GM18858 (cell line): ENCODE results near the gene NTHL1.
"Not testable (repeated sequence)": the region's sequence is repeated elsewhere in the genome, so short reads cannot be mapped to it uniquely, and the experiment has no call there.

ENCODE experiments used
- ATAC-seq: cut with Tn5 transposase; IDR thresholded peaks from one replicate; pipeline ENCODE4 v1.9.1; 2021; ENCODE audit not compliant: unreplicated experiment

The NTHL1 gene

DNA sequence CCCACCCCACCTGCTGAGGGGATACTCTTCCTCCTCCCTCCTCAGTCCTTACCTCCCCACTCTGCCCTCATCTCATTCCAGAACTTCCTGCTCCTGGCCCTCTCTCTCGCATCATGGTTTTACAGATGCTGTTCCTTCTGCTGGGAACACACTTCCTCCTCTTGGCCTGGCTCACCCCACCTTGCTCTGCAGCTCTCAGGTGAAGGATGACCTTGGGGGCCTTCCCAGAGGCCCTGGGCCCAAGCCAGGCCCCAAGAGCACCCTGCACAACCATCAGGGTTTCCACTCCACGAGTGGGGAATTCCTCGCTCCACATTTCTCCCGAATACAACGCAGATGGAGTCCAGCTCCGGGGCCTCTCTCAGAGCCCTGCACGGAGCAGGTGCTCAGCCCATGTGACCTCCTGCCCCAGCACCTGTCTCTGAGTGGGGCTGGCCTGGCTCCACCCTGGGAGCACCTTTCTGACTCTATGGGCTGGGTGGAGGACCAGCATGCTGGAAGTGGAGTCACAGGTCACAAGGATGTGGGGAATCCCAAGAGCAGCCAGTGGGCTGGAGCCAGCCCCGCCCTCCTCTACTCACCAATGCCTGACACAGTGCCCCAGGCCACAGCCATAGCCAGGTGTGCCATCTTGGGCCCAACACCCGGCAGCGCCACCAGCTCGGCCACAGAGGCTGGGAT is 4.5 kb downstream of the NTHL1 start:
- ATAC-seq, result no peak

DNA sequence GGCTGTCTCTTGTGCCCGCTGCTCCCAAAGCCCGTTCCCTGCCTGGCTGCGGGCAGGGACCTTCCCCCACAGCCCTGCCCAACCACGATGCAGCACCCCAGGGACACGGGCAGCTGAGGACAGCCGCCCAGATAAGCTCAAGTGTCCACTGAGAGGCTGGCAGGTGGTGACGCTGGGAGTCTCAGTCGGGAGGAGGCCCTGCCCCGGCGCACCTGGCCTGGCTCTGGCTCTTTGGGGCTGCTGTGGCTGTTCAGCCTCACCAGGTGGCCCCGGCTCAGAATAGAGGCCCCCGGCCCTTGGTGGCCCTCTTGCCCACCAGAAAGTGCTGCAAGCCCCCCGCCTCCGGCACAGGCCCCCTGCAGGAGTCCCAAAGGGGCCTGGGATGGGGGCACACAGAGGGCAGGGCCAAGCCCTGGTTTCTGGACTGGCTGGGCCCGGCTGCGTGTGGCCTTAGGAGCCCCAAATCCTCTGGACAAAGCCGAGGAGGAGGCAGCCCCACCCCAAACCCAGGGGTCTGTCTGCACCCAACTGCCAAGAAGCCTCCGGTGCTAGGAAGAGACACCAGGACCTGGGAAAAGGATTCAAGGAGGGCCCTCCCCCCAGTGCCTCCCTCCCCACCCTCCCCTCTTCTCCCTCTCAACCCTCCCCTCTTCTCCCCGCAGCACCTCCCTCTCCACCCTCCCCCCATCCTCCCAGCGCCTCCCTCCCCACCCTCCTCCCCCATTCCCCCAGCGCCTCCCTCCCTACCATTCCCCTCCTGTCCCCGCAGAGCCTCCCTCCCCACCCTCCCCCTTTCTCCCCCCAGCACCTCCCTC is 5.3 kb downstream of the NTHL1 start:
- no peak for ATAC-seq

GRCh38 chr16:2040787-2041522 is 6.7 kb downstream of the NTHL1 start:
- no peak for ATAC-seq

DNA sequence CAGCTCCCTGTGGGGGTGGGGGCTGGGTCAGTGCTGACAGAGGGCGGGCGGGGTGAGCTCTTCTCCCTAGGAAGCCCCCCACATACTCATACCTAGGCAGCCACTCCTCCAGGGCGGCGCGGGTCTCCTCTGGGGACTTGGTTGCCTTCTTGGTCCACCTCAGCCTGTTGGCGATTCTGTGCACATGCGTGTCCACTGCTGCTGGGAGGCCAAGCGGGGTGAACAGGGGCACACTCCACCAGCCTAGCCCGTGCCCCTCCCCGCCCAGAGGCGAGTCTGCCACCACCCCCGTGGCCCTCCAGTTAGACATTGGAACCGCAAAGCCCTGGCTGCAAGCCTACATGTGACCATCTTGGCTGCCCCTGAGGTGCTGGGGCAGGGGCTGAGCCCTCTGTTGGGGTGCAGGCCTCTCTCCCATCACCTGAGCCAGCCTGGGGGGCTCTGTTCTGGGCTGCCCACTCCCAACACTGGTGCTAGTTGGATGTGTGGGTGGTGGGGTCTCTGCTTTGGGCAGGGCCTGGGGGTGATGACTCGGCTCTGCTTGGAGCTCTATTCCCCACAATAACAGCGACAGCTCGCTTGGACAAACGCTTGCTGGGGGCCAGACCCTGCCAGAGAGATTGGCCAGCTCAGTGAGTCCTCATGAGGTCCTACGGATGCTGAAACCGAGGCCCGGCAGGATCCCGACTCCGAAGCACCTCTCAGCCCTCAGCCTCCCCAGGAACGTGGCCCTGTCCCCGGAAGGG is 7.4 kb downstream of the NTHL1 start:
- no peak for ATAC-seq

DNA sequence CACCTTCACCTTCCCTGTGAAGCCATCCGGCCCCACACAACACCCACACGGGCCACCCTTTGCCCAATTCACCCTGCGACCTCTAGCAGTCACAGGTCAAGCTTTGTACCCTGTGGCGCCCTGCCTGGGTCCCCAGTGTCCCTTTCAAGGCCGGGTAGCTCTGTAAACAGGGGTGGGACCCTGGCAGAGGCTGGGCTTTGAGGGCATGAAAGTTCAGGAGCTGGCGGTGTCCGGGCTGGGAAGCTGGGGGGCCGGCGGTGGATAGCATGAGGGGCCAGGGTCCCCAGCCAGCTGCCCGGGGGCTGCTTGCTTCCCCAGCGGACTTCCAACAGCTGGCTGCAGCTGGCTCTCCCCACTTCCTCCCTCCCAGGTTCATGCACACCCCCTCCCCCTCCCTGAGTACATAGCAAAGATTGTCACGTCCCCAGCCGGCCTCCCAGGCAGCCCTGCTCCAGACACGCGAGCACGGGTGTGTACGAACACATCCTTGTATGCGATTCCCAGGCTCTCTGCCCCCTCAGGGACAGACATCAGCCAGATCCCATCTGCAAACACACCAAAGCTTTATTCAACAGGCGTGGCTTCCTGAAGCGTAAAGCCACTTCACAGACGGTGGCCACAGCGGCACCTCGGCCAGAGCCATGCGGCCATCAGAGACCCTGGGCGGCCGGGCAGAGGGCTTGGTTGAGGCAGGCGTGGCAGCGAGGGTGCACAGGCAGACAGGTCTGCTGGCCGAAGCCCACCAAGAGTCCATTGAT is 8.2 kb downstream of the NTHL1 start:
- no peak for ATAC-seq

DNA sequence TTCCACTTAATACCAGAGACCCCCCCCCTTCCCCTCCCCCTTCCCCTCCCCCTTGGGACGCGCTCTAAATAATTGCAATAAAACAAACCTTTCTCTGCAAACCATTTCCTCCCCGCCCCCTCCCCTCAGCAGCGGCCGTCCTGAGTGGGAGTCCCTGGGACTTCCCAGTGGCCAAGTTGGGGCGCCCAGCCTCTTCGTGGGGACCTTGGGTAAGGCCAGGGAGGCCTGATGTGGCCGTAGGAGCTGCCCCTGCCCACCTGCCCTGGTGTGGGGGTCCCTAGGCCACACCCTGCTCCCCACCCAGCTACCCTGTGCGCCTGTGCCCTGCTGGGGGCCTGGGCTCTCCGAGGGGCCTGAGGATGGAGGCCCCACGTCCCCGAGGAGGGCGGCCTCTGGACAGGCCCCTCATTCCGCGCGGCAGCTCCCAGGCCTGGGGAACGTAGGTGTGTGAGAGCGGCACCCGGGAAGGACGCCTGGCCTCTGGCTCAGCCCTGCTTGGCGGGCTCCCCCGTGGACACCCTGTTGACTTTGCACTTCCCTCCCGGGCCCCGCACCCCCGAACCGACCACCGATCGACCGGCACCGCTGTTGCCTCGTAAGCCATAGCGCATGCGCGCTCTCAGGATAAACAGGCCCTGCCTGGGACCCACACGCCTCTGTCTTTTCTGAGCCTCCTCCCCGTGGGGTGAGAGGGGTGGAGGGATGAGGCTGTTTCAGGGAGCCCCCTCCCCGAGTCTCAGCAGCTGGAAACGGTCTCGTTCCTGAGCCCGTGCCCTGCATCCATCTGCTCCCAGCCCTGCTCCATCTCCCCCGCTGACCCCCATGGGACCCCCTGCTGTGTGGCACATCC is 9.0 kb downstream of the NTHL1 start:
- no peak for ATAC-seq

- ATAC-seq, result no peak
Observed at GRCh38 chr16:2037647-2038381, 9.8 kb downstream of the NTHL1 start.

DNA sequence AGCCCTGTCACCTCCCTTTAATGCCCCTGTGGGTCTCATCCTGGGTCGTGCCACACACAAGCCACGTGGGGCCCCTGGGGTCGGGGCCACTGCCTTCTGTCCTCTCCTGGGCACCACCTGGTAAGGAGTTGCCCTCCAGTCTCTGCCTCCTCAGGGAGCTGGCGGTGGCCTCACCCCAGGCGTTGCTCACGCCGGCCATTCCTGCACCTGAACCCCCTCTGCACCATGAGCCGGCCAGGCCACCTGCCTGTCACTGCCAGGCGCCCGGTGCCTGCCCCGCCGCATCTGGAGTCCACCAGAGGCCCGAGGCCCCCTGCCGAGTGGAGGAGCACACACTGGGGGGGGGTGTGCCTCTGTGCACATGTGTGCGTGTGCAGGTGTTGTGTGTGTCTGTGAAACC is 10.5 kb downstream of the NTHL1 start:
- ATAC-seq, result no peak

- no peak for ATAC-seq
Observed at GRCh38 chr16:2036200-2036966, 11.3 kb downstream of the NTHL1 start.

DNA sequence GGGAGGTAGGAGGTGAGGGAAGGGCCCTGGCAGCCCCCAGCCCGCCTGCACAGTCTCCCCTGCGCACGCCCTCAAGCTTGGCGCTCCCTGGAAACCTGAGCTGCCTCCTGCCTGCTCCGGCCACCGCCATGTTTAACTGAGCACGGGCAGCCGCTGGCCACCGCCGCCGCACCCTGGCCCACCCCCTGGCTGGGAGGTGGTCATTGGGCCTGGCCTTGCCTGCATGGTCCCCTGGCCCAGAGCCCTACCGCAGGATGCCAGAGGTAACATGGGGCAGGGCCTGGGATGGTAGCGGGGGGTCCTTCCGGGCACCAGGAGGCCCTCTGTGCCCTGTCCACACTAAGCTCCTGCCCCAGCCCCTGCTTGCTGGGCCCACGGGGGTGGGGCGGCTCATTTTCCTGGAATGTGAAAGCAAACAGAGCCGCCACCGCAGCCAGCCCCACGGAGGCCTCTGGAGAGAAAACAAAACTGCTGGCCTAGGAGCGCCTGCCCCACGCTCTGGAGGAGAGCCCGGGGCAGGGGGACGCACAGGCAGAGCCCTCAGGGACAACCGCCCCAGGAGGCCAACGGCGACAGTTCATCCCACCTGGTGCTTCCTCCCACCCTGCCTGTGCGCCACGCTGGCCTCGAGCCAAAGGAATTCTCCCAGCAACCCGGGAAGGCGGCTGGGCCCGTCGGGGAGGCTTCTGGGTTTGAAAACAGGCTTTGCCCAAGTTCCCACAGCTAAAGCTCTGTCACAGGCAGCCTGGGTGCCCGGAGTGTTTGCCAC is 12.0 kb downstream of the NTHL1 start:
- ATAC-seq, result no peak

DNA sequence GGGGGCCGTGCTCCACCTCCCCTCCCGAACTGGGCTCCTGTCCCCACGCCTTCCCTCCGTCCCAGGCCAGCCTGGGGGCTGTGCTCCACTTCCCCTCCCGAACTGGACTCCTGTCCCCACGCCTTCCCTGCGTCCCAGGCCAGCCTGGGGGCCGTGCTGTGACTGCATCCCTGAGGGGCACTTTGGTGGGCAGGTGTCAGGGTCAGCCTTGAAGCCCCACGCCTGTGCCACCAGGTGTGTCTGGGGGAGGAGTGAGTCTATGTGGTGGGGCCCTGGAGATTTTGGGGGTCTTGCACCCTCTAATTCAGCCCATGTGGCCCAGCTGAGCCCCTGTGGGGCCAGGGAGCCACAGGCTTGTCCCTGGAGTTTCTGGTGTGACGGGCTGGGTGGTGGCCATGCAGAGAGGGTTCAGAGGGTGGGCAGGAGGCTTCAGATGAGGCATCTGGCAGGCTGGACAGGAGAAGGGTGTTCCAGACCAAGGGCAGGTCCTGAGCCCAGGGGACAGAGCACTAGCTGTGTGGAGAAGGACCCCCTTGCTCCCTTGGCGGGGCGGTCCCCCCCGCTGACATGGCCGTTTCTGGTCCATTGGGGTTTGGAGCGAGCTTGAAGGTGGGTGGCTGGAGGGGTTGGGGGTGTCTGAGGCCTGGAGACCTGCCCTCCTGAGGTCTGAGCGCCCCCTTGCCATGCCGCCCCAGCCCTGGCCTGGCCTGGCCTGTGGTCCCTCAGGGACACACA is 12.8 kb downstream of the NTHL1 start:
- no peak for ATAC-seq

- not testable (repeated sequence) for ATAC-seq
Observed at GRCh38 chr16:2033909-2034695, 13.5 kb downstream of the NTHL1 start.

- no peak for ATAC-seq
Observed at GRCh38 chr16:2033057-2033908, 14.4 kb downstream of the NTHL1 start.

DNA sequence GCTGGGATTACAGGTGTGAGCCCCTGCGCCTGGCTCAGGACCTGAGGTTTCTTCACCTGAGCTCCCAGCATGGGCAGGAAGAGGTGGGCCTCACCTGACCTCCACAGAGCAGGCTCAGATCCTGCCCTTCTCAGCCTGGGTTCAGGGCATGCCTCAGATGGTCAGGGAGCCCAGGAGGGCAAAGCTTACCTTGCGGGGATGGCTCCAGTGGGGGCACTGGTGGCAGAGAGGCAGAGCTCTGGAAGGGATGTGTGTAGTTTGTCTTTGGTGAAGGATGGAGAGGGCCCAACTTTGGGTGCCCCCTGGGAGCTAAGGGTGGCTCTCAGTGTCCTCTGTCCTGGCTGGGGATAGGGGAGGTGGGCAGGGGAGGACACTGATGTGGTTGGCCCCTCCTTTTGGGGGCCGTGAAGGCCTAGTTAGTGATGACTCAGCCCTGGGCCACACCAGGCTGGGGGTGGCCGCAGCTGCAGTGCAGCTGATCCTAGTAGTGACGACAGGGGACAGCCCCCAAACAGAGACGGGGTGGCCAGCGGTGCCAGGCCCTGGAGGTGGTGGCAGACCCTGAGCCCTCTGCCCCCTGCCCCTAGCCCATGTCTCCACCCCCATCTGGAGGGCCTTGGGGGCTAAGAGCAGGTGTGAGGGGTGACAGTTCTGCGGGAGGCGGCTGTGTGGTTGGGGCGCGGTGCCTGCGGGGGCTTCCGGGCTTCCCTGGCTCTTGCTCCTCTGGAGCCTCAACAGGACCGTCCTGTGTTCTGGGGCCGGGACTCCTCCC is 15.2 kb downstream of the NTHL1 start:
- ATAC-seq, result no peak
